Measurements from ENCODE around the gene ZNF800.

ZNF800 gene

GRCh38 chr7:127390186-127390816 is 2.2 kb downstream of the ZNF800 start:
- DNase-seq, result no peak

DNA sequence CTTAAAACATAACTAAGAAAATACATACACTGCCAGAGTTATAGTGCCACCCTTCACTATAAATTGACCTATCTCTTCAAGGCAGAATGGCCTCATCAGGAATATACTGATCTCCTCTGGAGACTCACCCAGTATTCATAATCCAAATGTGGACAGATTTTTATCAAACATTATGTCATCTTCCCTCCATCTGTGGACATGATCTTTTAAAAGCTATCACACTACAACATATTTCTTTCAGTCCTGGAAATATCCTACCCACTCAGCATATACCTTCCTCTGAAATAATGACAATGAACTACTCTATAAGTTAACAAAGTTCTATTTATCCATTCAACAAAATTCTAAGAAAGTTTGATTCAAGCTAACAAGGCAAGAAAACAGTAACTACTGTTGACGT is 3.2 kb downstream of the ZNF800 start:
- no peak for DNase-seq

- DNase-seq, result no peak
Observed at GRCh38 chr7:127387974-127388373, 4.5 kb downstream of the ZNF800 start.

DNA sequence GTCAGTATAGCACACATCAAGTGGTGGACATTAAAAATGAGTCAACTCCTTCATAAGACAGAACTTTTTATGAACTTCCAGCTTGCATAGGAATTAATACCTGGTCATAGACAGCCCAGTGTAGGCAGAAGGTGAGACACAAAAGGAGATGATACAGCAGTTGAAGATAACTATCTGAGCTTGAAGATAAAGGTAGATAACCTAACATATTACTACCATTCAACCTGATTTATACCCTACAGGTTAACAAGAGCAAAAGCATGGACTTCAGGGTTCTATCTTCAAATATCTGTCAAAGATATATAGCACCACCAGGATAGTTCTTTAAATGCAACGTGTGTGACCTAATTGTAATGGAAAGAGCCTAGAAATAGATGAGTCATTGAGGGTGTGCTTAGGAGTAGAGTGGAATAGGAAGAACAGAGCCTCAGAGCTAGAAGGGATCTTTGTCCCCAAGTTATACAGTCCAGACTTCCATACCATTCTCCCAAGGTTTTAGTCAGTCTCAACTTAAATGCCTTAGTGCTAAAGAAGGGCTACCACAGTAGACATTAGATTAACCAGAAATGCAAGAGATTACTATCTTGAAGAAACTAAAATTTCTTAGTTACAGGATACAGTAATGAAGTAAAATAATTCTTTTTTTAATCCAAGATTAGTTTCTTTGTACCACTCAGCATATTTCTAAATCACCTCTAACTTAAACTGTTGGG is 9.2 kb downstream of the ZNF800 start:
- no peak for DNase-seq

GRCh38 chr7:127382301-127383085 is 10.0 kb downstream of the ZNF800 start:
- no peak for DNase-seq

DNA sequence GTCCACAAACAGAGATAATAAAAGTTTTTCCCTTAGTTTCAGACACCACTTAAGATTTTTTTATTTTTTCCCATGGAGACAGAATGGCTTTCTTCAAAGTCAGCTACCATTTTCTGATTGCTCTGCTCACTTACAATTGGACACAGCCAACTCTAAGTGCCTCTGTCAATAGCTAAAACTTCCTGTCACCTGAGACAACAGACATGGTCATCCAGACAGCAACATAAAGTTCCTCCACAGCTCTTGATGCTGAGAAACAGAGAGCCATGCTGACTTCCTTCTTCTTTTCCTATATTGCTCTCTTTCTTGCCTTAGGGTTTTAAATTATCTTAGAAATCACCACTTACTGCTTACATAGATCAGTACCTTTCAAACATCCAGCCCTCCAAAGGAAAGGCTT is 12.0 kb downstream of the ZNF800 start:
- no peak for DNase-seq

DNA sequence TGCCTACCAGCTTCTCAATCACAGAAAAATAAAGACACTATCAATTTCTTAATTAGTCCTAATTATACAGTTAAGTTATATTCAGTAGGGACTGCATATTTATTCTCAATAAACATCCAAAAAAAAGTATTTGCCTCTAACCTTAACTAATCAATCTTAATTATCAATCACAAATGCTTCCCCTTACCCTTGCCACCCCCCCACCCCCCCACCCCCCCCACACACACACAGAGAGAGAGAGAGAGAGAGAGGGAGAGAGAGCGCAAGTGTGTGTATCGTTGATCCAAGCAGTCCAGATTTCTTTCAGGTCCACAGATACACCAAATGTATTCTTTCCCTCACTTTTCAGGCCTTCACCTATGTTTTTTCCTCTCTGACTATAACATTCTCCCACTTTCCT is 12.9 kb downstream of the ZNF800 start:
- no peak for DNase-seq

DNA sequence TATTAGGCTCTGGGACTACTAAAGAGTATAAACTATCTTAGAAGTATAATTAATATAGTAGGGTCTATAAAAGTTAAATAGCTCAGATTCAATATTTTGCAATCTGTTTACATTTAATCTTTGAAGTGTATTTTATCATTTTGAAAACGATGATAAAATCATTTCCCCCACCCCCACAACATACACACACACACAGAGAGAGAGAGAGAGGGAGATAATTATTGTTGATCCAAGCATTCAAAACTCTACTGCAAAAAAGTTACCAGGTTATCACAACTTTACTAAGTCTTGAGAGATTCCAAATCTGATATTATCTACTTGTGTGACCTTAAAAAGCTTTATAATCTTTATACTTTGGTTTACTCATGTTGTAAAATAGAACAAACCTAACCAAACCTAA is 14.0 kb downstream of the ZNF800 start:
- DNase-seq, result no peak

- DNase-seq, result no peak
Observed at GRCh38 chr7:127377425-127377824, 15.1 kb downstream of the ZNF800 start.

GRCh38 chr7:127375631-127376030 is 16.9 kb downstream of the ZNF800 start:
- DNase-seq, result no peak

DNA sequence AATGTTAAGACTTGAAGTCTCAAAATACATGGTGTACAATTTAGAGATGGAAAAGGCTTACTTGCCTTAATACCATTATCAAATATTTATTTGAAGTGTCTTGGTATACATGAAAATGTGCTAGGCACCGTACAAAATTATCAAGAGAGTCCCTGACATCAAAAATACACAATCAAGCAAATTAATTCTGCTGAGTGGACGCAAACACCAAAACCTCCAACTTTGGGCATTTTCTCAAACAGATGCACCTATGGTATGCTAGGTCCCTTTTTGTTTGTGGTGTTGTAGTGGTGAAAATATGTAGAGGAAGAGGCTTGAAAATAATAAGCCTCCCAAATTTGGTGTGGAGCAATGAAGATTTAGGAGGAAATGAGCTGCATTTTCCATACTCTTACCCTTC is 24.8 kb downstream of the ZNF800 start:
- no peak for DNase-seq

DNA sequence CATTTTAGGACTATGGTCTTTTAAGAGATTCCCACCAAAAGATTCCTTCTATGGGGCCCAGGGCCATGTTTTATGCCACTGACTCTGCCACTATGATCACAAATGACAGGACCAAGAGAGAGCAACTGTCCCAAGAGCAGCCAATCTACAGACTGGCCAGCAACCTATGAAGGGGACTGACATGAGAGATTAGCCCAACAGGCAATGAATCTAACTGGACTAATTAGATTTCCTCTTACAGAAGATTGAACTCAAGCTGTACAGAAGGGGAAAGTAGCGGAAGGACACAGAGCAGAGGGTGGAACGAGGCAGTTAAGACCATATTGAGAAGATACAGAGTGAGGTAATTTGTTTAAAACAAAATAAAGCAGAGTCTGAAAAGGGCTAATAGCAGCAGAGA is 25.8 kb downstream of the ZNF800 start:
- no peak for DNase-seq

GRCh38 chr7:127365957-127366315 is 26.6 kb downstream of the ZNF800 start:
- no peak for DNase-seq

- DNase-seq, result no peak
Observed at GRCh38 chr7:127365164-127365956, 27.1 kb downstream of the ZNF800 start.

DNA sequence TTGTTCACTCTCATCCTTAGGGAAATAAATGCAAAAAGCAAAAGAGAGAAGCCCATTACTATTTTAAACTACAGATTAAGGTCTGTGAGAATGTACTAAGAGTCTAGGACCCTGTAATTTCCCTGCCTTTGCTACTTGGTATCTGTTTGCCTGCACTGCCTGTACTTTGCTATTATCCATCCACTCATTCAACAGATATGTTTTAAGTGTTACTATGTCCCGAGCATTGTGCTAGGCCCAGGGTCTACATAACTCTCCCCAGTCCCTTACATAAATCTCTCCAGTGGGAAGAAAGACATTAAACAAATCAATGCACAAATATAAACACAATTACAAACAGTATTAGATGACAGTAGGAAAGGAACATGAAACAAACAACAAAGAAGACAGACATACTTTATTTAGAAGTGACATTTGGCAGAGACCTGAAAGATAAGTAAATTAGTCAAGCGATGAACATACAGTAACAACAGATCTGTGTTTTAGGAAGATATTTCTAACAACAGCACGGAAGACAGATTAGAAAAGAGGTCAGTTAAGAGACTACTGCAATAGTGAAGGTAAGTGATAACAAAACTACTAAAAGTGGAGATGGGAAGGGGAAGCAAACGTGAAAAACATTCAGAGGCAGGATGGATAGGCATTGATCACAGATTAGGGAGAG is 30.0 kb downstream of the ZNF800 start:
- DNase-seq, result no peak

- no peak for DNase-seq
Observed at GRCh38 chr7:127361736-127362135, 30.8 kb downstream of the ZNF800 start.

- no peak for DNase-seq
Observed at GRCh38 chr7:127359011-127359410, 33.5 kb downstream of the ZNF800 start.

DNA sequence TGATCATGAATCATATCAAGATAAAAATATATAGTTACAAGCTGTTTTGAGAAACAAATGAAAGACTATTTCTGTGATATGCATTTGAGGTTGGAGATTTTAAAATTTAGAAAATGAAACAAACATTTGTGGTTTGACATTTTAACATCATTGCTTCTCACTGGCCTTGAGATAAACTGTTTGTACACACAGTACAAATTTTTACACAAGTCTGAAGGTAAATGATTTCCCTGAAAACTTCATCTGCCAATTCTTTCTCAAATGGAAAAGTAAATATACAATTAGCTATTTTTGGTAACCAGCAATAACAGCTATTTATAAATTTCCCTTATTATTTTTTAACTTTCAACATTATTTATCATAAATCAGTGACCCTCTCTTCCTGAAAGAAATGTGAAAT is 38.6 kb downstream of the ZNF800 start:
- no peak for DNase-seq

- no peak for DNase-seq
Observed at GRCh38 chr7:127350586-127350985, 41.9 kb downstream of the ZNF800 start.

DNA sequence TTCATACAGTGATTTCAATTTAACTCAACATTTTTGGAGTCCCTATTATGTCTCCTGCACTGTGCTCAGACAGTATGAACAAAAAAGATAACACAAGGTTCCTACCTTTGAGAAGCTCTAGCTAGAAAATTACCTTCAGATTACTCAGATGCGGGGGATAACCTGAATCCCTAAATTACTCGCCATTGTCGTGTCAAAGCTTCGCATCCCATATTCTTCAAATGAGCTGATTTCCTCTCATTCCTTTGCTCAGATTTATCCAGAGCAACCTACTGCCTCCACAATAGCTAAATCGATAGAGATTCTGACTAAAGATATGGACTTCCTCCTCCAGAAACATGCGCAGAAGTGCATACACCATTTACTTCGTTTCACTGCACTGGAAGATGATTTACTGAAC is 42.6 kb downstream of the ZNF800 start:
- DNase-seq, result no peak

DNA sequence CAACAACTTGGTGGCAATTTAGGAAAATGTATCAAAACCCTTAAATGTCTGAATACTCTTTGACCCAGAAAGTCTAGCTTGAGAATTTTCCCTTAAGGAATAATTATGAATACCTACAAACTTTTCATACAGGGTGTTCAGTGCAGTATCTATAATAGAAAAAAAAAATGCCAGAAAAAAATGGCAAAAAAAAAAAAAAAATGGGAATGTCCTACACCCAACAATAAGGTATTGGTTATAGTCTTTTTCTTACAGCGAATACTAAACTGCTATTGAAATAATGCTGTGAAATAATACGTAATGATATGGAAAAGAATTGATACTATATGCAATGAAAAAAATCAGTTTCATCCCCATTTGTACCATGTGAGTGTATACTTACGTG is 44.3 kb downstream of the ZNF800 start:
- DNase-seq, result no peak

DNA sequence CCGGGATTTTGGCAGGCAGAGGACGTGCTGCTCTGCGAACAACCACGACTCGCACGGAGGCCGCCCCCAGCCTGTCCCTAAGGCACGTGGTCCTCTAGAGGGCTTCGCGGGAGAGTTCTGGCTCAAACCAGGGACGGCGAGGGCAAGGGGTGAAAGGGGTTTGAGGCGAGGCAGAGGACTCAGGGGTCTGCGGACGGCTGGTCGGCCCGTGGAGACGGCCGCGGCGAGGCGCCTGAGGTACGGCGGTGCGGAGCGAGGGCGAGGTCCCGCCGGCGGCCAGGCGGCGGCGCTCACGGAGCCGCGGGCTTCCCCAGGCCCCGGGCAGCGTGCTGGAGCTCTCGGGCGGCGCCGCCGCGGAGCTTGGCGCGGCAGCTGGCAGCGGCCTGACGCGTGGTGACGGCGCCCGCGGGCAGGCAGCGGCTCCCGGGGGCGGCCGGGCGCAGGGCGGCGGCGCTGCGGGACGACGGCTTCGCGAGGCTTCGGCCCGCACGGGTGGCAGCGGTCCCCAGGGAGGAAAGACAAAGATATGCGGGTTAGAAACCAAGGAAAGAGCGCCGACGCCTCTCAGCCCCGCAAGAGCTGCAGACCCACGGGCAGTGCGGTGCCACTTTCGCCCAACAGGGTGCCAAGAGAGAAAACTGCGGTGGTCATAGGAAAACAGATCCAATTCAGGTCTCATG is 44.8 kb downstream of the ZNF800 start:
- peak; percentile 73 for DNase-seq

Measured in NCI-H1105 treated with DMSO at 0.1 percent for 48 hours (cell line).